Vagina (tissue), 2 donors: ENCODE results near the gene ATP6V0A1.

Experiments used
- POLR2A ChIP-seq, 2 donors: fragments of 450-650 bp; IDR thresholded peaks; one replicate each; pipeline ENCODE4 v1.6.1; 2017; ENCODE audit warnings: antibody characterized with exemption in 2 of 2, mild to moderate bottlenecking in 2 of 2, moderate library complexity in 2 of 2
- POLR2AphosphoS5 ChIP-seq, 2 donors: sonication (generic); formaldehyde crosslinking; IDR thresholded peaks; one replicate each; pipeline ENCODE4 v1.9.0; 2017; ENCODE audit warnings: antibody characterized with exemption in 2 of 2, mild to moderate bottlenecking in 2 of 2, low read depth in 1 of 2; ENCODE audit not compliant: insufficient read depth in 1 of 2
- TF ChIP-seq, protein P1 (sequence below), 3 experiments: fragments of 450-650 bp in 2 of 3; fragments of 200-600 bp in 1 of 3; sonication (generic) in 1 of 3; IDR thresholded peaks; one replicate each; pipeline ENCODE4 v1.5.1; 2017 to 2019; ENCODE audit warnings: antibody characterized with exemption in 3 of 3, mild to moderate bottlenecking in 2 of 3, moderate library complexity in 2 of 3

DNA sequence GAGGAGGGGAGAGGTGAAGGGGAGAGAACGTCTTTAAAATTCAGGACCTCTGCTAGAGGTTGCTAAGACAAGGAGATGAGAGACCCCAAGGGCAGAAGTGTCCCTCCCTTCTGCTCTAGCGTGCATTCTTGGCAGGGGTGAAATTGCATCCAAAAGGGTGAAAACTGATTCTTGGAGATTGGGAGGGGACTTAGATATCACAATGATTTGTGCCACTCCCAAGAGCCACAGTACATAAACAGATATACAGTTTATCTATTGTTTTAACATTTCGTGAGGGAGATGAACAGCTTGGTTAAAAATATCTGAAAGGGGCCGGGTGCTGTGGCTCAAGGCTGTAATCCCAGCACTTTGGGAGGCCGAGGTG lies 48.4 kb upstream of the ATP6V0A1 start:
- TF ChIP-seq, protein P1, sequence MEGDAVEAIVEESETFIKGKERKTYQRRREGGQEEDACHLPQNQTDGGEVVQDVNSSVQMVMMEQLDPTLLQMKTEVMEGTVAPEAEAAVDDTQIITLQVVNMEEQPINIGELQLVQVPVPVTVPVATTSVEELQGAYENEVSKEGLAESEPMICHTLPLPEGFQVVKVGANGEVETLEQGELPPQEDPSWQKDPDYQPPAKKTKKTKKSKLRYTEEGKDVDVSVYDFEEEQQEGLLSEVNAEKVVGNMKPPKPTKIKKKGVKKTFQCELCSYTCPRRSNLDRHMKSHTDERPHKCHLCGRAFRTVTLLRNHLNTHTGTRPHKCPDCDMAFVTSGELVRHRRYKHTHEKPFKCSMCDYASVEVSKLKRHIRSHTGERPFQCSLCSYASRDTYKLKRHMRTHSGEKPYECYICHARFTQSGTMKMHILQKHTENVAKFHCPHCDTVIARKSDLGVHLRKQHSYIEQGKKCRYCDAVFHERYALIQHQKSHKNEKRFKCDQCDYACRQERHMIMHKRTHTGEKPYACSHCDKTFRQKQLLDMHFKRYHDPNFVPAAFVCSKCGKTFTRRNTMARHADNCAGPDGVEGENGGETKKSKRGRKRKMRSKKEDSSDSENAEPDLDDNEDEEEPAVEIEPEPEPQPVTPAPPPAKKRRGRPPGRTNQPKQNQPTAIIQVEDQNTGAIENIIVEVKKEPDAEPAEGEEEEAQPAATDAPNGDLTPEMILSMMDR (IDR thresholded peaks at IDR 0.05) = no peak
- TF ChIP-seq POLR2A (IDR thresholded peaks at IDR 0.05) = no peak
- TF ChIP-seq POLR2AphosphoS5 (IDR thresholded peaks at IDR 0.05; ENCODE audit: insufficient read depth in 1 of 2, low read depth in 1 of 2) = no peak
